Coronary artery (tissue), 2 donors: ENCODE results near the gene TARBP2.
A peak's percentile ranks its signal among the peaks of the same experiment; 100 is the strongest.
"Not testable (repeated sequence)": the region's sequence is repeated elsewhere in the genome, so short reads cannot be mapped to it uniquely, and the experiment has no call there.

Experiments used
- DNase-seq: peaks from one replicate; pipeline ENCODE4 v3.0.0-alpha.2; 2017; ENCODE audit warnings: low spot score
- H3K27ac ChIP-seq, 2 donors: fragments of 200-600 bp; sonication (generic); one replicate each; pipeline ENCODE4 v1.5.1; 2016 to 2019
- H3K4me3 ChIP-seq: fragments of 200-600 bp; sonication (generic); 2 replicates; pipeline ENCODE4 v1.5.1; 2016; ENCODE audit warnings: mild to moderate bottlenecking, moderate library complexity
- CTCF ChIP-seq: fragments of 200-600 bp; sonication (generic); IDR thresholded peaks from one replicate; pipeline ENCODE4 v1.5.1; 2019; ENCODE audit warnings: antibody characterized with exemption

TARBP2 gene

DNA sequence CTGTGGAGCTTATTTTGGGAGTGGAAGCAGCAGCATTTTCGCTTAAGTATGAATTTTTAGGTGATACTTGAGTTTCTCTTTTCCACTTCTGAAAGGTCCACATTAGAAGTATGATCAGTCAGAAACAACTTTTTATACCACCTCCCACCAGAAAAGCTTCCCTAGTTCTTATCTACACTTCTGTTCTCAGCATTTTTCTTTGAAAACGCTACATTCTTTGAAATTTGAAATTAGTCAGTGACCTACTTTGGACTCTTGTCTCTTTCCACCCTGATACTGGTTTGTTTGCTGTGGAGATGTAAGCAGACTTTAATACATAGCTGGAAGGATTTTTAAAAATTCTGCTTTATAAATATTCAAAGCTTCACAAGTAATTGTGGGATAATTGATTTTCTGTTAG is 27.0 kb upstream of the TARBP2 start:
- Histone ChIP-seq H3K4me3 (no peak overlapping the region), H3K27ac (no peak overlapping the region)
- DNase-seq = no peak
- TF ChIP-seq CTCF = no peak

- peak overlapping the region in 1 of 2 donors; percentile 35 for H3K27ac ChIP-seq
- no peak for DNase-seq
- no peak for TF ChIP-seq CTCF
- H3K4me3 ChIP-seq = no peak overlapping the region
Measured at GRCh38 chr12:53474819-53475218, 26.3 kb upstream of the TARBP2 start.

GRCh38 chr12:53476769-53477209 is 24.3 kb upstream of the TARBP2 start:
- Histone ChIP-seq H3K4me3 (no peak overlapping the region), H3K27ac (peak overlapping the region; percentile 23 to 24)
- DNase-seq = no peak
- no peak for TF ChIP-seq CTCF

GRCh38 chr12:53478865-53479264 is 22.2 kb upstream of the TARBP2 start:
- Histone ChIP-seq H3K27ac (peak overlapping the region; percentile 42 to 50), H3K4me3 (no peak overlapping the region)
- DNase-seq = peak; percentile 0
- TF ChIP-seq CTCF = no peak

DNA sequence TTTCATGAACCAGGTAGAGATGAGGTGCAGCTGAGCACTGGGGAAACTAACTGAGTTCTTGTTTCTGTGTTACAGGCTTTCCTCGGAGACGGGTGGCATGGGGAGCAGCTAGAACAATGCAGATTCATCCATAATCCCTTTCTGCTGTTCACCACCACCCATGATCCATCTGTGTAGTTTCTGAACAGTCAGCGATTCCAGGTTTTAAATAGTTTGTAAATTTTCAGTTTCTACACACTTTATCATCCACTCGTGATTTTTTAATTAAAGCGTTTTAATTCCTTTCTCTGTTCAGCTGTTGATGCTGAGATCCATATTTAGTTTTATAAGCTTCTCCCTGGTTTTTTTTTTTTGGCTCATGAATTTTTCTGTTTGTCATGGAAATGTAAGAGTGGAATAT is 21.8 kb upstream of the TARBP2 start:
- DNase-seq = no peak
- no peak overlapping the region for H3K4me3 ChIP-seq
- peak overlapping the region; percentile 42 to 50 for H3K27ac ChIP-seq
- TF ChIP-seq CTCF = no peak

- no peak for DNase-seq
- TF ChIP-seq CTCF = no peak
- H3K4me3 ChIP-seq = no peak overlapping the region
- H3K27ac ChIP-seq = peak overlapping the region in 1 of 2 donors; percentile 60
Measured at GRCh38 chr12:53480491-53481442, 20.3 kb upstream of the TARBP2 start.

- H3K27ac ChIP-seq = peak overlapping the region in 1 of 2 donors; percentile 60
- DNase-seq, H3K4me3 ChIP-seq: not testable (repeated sequence)
Measured at GRCh38 chr12:53481458-53481857, 19.6 kb upstream of the TARBP2 start.
